ENCODE data around the gene NFATC2.

DNA sequence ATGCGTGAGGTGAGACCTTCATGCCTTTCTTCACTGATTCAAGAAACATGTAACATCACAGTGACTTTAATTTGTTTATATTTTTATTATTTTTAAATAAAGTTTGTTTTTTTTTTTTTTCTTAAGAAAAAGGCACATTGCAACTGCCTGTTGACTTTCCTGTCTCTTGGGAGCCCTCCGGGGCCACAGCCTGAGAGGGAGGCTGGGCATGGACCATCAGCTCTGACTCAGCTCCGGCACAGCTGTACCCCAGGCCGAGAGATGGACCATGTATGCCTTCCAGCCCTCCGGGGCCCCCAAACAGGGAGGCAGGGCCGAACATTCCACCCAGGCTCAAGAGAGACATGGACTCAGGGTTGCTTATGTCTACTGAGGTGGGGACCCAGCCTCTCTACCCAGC, 99.9 kb downstream of the NFATC2 start:
- TF ChIP-seq, protein P1, sequence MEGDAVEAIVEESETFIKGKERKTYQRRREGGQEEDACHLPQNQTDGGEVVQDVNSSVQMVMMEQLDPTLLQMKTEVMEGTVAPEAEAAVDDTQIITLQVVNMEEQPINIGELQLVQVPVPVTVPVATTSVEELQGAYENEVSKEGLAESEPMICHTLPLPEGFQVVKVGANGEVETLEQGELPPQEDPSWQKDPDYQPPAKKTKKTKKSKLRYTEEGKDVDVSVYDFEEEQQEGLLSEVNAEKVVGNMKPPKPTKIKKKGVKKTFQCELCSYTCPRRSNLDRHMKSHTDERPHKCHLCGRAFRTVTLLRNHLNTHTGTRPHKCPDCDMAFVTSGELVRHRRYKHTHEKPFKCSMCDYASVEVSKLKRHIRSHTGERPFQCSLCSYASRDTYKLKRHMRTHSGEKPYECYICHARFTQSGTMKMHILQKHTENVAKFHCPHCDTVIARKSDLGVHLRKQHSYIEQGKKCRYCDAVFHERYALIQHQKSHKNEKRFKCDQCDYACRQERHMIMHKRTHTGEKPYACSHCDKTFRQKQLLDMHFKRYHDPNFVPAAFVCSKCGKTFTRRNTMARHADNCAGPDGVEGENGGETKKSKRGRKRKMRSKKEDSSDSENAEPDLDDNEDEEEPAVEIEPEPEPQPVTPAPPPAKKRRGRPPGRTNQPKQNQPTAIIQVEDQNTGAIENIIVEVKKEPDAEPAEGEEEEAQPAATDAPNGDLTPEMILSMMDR (IDR thresholded peaks at IDR 0.05; ENCODE audit: insufficient read depth, low read length): no peak
- TF ChIP-seq, protein P2, sequence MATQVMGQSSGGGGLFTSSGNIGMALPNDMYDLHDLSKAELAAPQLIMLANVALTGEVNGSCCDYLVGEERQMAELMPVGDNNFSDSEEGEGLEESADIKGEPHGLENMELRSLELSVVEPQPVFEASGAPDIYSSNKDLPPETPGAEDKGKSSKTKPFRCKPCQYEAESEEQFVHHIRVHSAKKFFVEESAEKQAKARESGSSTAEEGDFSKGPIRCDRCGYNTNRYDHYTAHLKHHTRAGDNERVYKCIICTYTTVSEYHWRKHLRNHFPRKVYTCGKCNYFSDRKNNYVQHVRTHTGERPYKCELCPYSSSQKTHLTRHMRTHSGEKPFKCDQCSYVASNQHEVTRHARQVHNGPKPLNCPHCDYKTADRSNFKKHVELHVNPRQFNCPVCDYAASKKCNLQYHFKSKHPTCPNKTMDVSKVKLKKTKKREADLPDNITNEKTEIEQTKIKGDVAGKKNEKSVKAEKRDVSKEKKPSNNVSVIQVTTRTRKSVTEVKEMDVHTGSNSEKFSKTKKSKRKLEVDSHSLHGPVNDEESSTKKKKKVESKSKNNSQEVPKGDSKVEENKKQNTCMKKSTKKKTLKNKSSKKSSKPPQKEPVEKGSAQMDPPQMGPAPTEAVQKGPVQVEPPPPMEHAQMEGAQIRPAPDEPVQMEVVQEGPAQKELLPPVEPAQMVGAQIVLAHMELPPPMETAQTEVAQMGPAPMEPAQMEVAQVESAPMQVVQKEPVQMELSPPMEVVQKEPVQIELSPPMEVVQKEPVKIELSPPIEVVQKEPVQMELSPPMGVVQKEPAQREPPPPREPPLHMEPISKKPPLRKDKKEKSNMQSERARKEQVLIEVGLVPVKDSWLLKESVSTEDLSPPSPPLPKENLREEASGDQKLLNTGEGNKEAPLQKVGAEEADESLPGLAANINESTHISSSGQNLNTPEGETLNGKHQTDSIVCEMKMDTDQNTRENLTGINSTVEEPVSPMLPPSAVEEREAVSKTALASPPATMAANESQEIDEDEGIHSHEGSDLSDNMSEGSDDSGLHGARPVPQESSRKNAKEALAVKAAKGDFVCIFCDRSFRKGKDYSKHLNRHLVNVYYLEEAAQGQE (IDR thresholded peaks at IDR 0.05; ENCODE audit: insufficient replicate concordance, low read depth): no peak
- TF ChIP-seq POLR2AphosphoS5 (IDR thresholded peaks at IDR 0.05; ENCODE audit: low read depth) (no peak), SPI1 (IDR thresholded peaks at IDR 0.05; ENCODE audit: borderline replicate concordance, low read depth) (no peak), GABPA (IDR thresholded peaks at IDR 0.05; ENCODE audit: low read depth) (no peak)

All from HL-60 (cell line).